ENCODE results near the gene HSPB6. TPM values are rescaled to one million over a fixed set of nuclear protein-coding genes. Genes with fewer than 3 reads are reported as not detected.

HSPB6 gene
- total and polyA plus RNA-seq, 2 of the 8 experiments (the other 6 are each of a cell fraction or from before 2014, with no cell fraction given), result 0.91 TPM; not detected in 1

DNA sequence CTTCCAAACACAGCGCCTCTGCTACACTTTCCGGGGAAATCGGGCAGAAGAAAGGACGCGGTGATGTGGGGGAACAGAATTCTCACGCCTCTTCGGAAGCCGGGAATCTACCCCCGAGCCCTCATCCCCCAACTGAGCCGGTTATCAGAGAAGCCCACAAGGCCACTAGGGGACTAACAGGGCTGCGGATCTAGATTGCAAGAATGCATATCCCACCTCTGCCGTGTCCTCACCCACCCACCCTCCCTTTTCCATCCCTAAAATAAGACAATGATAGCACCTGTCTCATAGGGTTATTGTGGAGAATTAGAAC lies 15.7 kb downstream of the HSPB6 start:
- H3K4me2 ChIP-seq (ENCODE audit: insufficient read depth in 1 of 2, low read depth in 2 of 2, low read length in 2 of 2), result peak overlapping the region; percentile 70 to 78
- H2BK15ac ChIP-seq (ENCODE audit: low read length), result no peak overlapping the region
- POLR2A ChIA-PET (ENCODE audit: partially characterized antibody), result interaction anchor here (0.8 to 7.6 kb wide), 16 partner anchors 10 to 246 kb away, joined by 3 to 54 read pairs (median 4); partner anchors contain the start of genes APLP1 and HSPB6
- TF ChIP-seq ASH2L (IDR thresholded peaks at IDR 0.05; ENCODE audit: low read length) (peak; percentile 5), YY1 (IDR thresholded peaks at IDR 0.05; ENCODE audit: low read depth, low read length) (no peak; the same call in 1 of the 2 replicates), KDM1A (IDR thresholded peaks at IDR 0.05; ENCODE audit: borderline replicate concordance, low read length) (0 out of 2 replicates have a peak, but pooled peaks have one; percentile 5), TEAD4 (IDR thresholded peaks at IDR 0.05; ENCODE audit: low read depth, low read length) (no peak), SIN3A (conservative IDR thresholded peaks at IDR 0.05 in 1 of 2, IDR thresholded peaks at IDR 0.05 in 1 of 2; ENCODE audit: low read depth in 1 of 2, low read length in 2 of 2) (no peak)
- TF ChIP-seq, protein P1, sequence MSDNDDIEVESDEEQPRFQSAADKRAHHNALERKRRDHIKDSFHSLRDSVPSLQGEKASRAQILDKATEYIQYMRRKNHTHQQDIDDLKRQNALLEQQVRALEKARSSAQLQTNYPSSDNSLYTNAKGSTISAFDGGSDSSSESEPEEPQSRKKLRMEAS (IDR thresholded peaks at IDR 0.05), result no peak
- peaks cover 0 to 2% of the 10 kb centered on the region in 2 experiments; a peak in 1 of 4 replicates for H3K79me2 ChIP-seq (ENCODE audit: control insufficient read depth in 1 of 2, insufficient read depth in 2 of 2, low read length in 2 of 2)
- FAIRE-seq (no peak), DNase-seq (ENCODE audit: low read depth in 1 of 2, low spot score in 2 of 2) (no peak)
- peaks cover 0 to 6% (median 3%) of the 10 kb centered on the region in 4 experiments; a peak in 3 of 7 replicates for H3K4me1 ChIP-seq (replicated peaks in 1 of 4; ENCODE audit: control insufficient read depth in 3 of 4, insufficient read depth in 4 of 4, low read length in 3 of 4)
- 1% methylated on average over 12 of the region's 12 CpGs; no CpG with 5 or more reads in 1 of the 2 experiments for WGBS, 2 experiments (ENCODE audit: extremely low coverage in 1 of 2, insufficient coverage in 1 of 2, insufficient read length in 1 of 2, insufficient replicate concordance in 2 of 2, low coverage in 1 of 2, low lambda C conversion rate in 2 of 2, missing lambda C conversion rate in 1 of 2)
- peak overlapping the region; percentile 69 for H3K4ac ChIP-seq (replicated peaks; ENCODE audit: insufficient read length, low read depth, low read length)
- no peak overlapping the region for H4K8ac ChIP-seq (ENCODE audit: extremely low read depth, insufficient read depth, low read length)
- no peak overlapping the region for H2BK12ac ChIP-seq (ENCODE audit: low read depth, low read length)
- H4K20me1 ChIP-seq (replicated peaks in 1 of 2; ENCODE audit: control insufficient read depth in 1 of 2, insufficient read depth in 2 of 2, low read length in 2 of 2), result peaks cover 0 to 9% of the 10 kb centered on the region in 2 experiments
- peak overlapping the region; percentile 69; the same call in 1 of the 2 replicates for H3K27ac ChIP-seq (ENCODE audit: low read depth, low read length)
- H3K23me2 ChIP-seq (ENCODE audit: low read depth, low read length), result peaks cover 17% of the 10 kb centered on the region; the same call in 1 of the 2 replicates
- peak overlapping the region; percentile 81 for H4K5ac ChIP-seq (ENCODE audit: insufficient read length, low read depth, low read length)
- H2BK20ac ChIP-seq (ENCODE audit: low read length), result no peak overlapping the region
- H3K14ac ChIP-seq (ENCODE audit: insufficient read length), result no peak overlapping the region
- peak overlapping the region; percentile 36 to 86 (median 77) for H3K4me3 ChIP-seq (ENCODE audit: extremely low read depth in 1 of 4, insufficient read depth in 2 of 4, low read depth in 3 of 4, low read length in 4 of 4)
- no peak overlapping the region for H2AFZ ChIP-seq (ENCODE audit: low read length)
- no peak overlapping the region for H2BK120ac ChIP-seq (replicated peaks; ENCODE audit: low read depth, low read length)
- H3K9ac ChIP-seq (replicated peaks in 1 of 4; ENCODE audit: extremely low read depth in 1 of 4, low read depth in 3 of 4, low read length in 3 of 4), result peak overlapping the region in 2 of 4 experiments; percentile 51 to 64; a peak in 4 of 7 replicates
- H3K79me1 ChIP-seq (ENCODE audit: low read depth, low read length), result no peaks in the 10 kb centered on the region; the same call in none of the 2 replicates
- no peak overlapping the region for H3K23ac ChIP-seq (ENCODE audit: insufficient read length)
- no peaks in the 10 kb centered on the region for H3K27me3 ChIP-seq (replicated peaks in 1 of 4; ENCODE audit: control insufficient read depth in 3 of 4, extremely low read depth in 1 of 4, insufficient read depth in 3 of 4, low read length in 3 of 4)
- no peak overlapping the region for H4K91ac ChIP-seq (replicated peaks; ENCODE audit: insufficient read length, low read length)
- CTCF ChIA-PET (ENCODE audit: partially characterized antibody), result interaction anchor here (0.9 to 8.9 kb wide), 10 partner anchors 9 to 137 kb away, joined by 3 to 80 read pairs (median 4); no protein-coding TSS in a partner anchor
- peak overlapping the region; percentile 44 for H3K56ac ChIP-seq (replicated peaks; ENCODE audit: insufficient read length, low read depth, low read length)
- H3K9me3 ChIP-seq (ENCODE audit: insufficient read depth in 2 of 2, low read depth in 1 of 2, low read length in 1 of 2), result no peaks in the 10 kb centered on the region
- no peak overlapping the region for H2AK5ac ChIP-seq (ENCODE audit: low read depth, low read length)
- H3K18ac ChIP-seq (ENCODE audit: extremely low read depth, low read length), result peak overlapping the region; percentile 83
- peaks cover 8 to 18% (median 13%) of the 10 kb centered on the region in 4 experiments; a peak in 5 of 8 replicates for H3K36me3 ChIP-seq (ENCODE audit: control insufficient read depth in 2 of 4, insufficient read depth in 4 of 4, low read length in 3 of 4)
- H2BK5ac ChIP-seq (ENCODE audit: low read depth, low read length), result no peak overlapping the region

Data from H1 (cell line).